HEK293T (cell line): ENCODE data around the gene RGS16.

ENCODE experiments used
- BHLHE40 ChIP-seq: fragments of 450-650 bp; IDR thresholded peaks from 2 replicates; pipeline ENCODE4 v1.6.1; 2016; ENCODE audit warnings: mild to moderate bottlenecking, moderate library complexity, borderline replicate concordance
- ELF4 ChIP-seq: fragments of 450-650 bp; IDR thresholded peaks from 2 replicates; pipeline ENCODE4 v1.6.1; 2017; ENCODE audit warnings: antibody characterized with exemption
- FOXA1 ChIP-seq: fragments of 450-650 bp; IDR thresholded peaks from 2 replicates; pipeline ENCODE4 v1.6.1; 2016; ENCODE audit warnings: mild to moderate bottlenecking
- FOXK2 ChIP-seq: fragments of 450-650 bp; IDR thresholded peaks from 2 replicates; pipeline ENCODE4 v1.6.1; 2016; ENCODE audit warnings: mild to moderate bottlenecking
- FOXM1 ChIP-seq: fragments of 450-650 bp; IDR thresholded peaks from 2 replicates; pipeline ENCODE4 v1.6.1; 2017; ENCODE audit warnings: mild to moderate bottlenecking, borderline replicate concordance
- HDGF ChIP-seq: fragments of 450-650 bp; IDR thresholded peaks from 2 replicates; pipeline ENCODE4 v1.6.1; 2017; ENCODE audit warnings: antibody characterized with exemption, borderline replicate concordance
- L3MBTL2 ChIP-seq: fragments of 450-650 bp; conservative IDR thresholded peaks from 2 replicates; pipeline ENCODE4 v1.6.1; 2016; ENCODE audit warnings: mild to moderate bottlenecking
- LEF1 ChIP-seq: fragments of 450-650 bp; IDR thresholded peaks from 2 replicates; pipeline ENCODE4 v1.6.1; 2017; ENCODE audit warnings: mild to moderate bottlenecking, borderline replicate concordance
- NFRKB ChIP-seq: fragments of 450-650 bp; IDR thresholded peaks from 2 replicates; pipeline ENCODE4 v1.6.1; 2016; ENCODE audit warnings: mild to moderate bottlenecking, moderate library complexity
- PKNOX1 ChIP-seq: fragments of 450-650 bp; IDR thresholded peaks from 2 replicates; pipeline ENCODE4 v1.6.1; 2016
- SP1 ChIP-seq: fragments of 450-650 bp; IDR thresholded peaks from 2 replicates; pipeline ENCODE4 v1.6.1; 2017
- SUZ12 ChIP-seq: fragments of 450-650 bp; IDR thresholded peaks from 2 replicates; pipeline ENCODE4 v1.6.1; 2016; ENCODE audit warnings: mild to moderate bottlenecking
- TARDBP ChIP-seq: fragments of 450-650 bp; IDR thresholded peaks from 2 replicates; pipeline ENCODE4 v1.6.1; 2016

- no peak for TF ChIP-seq FOXM1
- no peak for TF ChIP-seq FOXK2
- no peak for TF ChIP-seq ELF4
- no peak for TF ChIP-seq FOXA1
- no peak for TF ChIP-seq PKNOX1
- TF ChIP-seq HDGF: no peak
- no peak for TF ChIP-seq SP1
- TF ChIP-seq BHLHE40: no peak
- no peak for TF ChIP-seq L3MBTL2
- no peak for TF ChIP-seq SUZ12
- TF ChIP-seq TARDBP: no peak
- no peak for TF ChIP-seq LEF1
- no peak for TF ChIP-seq NFRKB
These were observed 14.7 kb downstream of the RGS16 start for GRCh38 chr1:182589520-182589919.
